ENCODE data around the gene ADARB2.

DNA sequence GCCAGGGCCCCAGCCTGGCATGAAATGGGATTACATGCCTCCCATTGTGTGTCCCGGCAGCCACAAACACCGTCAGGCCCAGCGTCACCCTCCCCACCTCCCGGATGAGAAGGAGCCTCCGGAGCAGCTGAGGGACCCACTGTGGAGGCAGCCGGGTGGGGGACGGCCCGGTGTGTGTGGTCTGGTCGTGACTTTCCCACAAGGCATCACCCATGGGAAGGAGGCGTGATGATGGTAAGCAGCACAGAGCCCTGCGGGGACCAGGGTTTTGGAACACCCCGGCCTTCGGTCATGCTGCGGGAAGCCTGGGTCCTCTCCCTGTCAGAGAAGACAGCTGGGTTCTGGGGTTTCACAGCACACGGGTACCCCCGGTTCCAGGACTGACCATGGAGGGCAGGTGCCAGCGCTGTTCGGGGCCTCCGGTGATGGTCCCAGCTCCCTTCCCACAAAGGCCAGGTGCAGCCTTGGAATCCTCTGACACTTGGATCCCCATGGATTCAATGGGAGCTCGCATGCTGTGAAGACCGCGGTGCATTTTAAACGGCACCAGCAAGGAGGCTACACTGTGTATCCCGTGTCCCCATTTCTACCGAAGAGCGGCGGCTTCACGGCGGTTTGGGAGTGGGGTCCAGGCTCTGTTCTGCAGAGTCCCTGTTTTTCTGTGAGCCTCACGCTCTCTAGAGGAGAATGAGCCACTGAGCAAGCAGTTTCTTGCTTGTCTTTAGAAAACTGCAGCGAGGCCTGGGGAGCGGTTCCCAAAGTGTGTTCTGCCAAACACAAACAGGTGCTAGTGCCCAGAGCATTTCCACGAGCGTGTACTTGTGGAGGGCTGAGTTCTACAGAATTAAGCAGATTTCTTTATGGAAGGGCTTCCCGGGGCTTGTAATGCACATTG lies 336.0 kb downstream of the ADARB2 start:
- no peak for TF ChIP-seq EZH2phosphoT487 (IDR thresholded peaks at IDR 0.05; ENCODE audit: borderline replicate concordance, low read length)
- TF ChIP-seq, protein P1, sequence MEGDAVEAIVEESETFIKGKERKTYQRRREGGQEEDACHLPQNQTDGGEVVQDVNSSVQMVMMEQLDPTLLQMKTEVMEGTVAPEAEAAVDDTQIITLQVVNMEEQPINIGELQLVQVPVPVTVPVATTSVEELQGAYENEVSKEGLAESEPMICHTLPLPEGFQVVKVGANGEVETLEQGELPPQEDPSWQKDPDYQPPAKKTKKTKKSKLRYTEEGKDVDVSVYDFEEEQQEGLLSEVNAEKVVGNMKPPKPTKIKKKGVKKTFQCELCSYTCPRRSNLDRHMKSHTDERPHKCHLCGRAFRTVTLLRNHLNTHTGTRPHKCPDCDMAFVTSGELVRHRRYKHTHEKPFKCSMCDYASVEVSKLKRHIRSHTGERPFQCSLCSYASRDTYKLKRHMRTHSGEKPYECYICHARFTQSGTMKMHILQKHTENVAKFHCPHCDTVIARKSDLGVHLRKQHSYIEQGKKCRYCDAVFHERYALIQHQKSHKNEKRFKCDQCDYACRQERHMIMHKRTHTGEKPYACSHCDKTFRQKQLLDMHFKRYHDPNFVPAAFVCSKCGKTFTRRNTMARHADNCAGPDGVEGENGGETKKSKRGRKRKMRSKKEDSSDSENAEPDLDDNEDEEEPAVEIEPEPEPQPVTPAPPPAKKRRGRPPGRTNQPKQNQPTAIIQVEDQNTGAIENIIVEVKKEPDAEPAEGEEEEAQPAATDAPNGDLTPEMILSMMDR (IDR thresholded peaks at IDR 0.05; ENCODE audit: low read depth, low read length, poor library complexity, severe bottlenecking) = no peak

Measured in DOHH2 (cell line).